ENCODE measurements around the gene GAS6. TPM values are rescaled to one million over a fixed set of nuclear protein-coding genes. Genes with fewer than 3 reads are reported as not detected.

Gene GAS6
- total and polyA plus RNA-seq, 9 donors, result 35.7 to 53.9 (median 42.6) TPM

DNA sequence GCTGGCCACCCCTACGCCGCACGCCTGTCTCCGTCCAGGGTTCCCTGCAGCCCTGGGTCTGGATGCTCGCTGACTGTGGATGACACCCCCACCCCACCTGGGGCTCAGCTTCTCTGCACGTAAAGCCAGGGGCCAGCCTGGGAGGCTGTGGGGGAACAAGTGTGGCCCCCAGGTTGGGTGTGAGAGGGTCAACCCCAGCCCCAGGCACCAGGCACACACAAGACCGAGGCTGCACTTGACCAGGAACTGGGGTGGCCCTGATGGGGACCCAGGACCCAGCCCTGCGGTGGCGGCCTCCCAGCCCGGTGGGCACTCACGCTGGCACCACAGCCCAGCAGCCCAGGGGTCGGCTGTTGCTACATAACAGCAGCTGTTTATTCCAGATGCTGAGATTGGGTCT is 41.6 kb downstream of the GAS6 start:
- H3K27me3 ChIP-seq (ENCODE audit: control insufficient read depth, insufficient read depth, low read length), result no peaks in the 10 kb centered on the region
- DNase-seq, result no peak
- peaks cover 15% of the 10 kb centered on the region for H3K36me3 ChIP-seq (ENCODE audit: control insufficient read depth, insufficient read depth, low read length)
- 83% methylated on average over 6 of the region's 12 CpGs for WGBS (ENCODE audit: insufficient coverage)
- H3K4me1 ChIP-seq (ENCODE audit: control insufficient read depth, insufficient read depth, low read length), result peaks cover 50% of the 10 kb centered on the region
- no peak overlapping the region for H3K4me3 ChIP-seq (ENCODE audit: low read length)
- no peaks in the 10 kb centered on the region for H3K9me3 ChIP-seq (replicated peaks; ENCODE audit: control insufficient read depth, low read depth, low read length)
- no peak overlapping the region for H3K27ac ChIP-seq (ENCODE audit: low read length)

DNA sequence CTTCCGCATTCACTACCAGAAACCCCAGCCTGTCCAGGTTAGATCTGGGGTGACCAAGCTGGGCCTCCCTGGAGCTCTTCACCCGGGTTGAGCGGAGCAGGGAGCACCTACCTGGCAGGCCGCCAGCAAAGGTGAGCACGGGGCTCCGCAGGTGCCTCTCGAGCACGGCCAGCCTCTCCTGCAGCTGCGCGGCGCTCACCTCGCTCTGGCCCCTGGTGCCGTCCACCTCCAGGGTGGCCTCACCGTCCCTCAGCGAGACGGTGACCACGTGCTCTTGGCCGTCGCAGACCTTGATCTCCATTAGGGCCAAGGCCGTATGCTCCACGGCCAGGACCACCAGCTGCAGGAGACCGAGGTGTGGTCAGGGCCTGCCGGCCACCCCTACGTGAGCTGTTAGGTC is 42.0 kb downstream of the GAS6 start:
- Histone ChIP-seq H3K36me3 (ENCODE audit: control insufficient read depth, insufficient read depth, low read length) (peaks cover 12% of the 10 kb centered on the region), H3K4me3 (ENCODE audit: low read length) (no peak overlapping the region), H3K27ac (ENCODE audit: low read length) (peak overlapping the region; percentile 80), H3K27me3 (ENCODE audit: control insufficient read depth, insufficient read depth, low read length) (no peaks in the 10 kb centered on the region), H3K4me1 (ENCODE audit: control insufficient read depth, insufficient read depth, low read length) (peaks cover 50% of the 10 kb centered on the region), H3K9me3 (replicated peaks; ENCODE audit: control insufficient read depth, low read depth, low read length) (no peaks in the 10 kb centered on the region)
- no peak for DNase-seq
- 86% methylated on average over 24 of the region's 24 CpGs for WGBS (ENCODE audit: insufficient coverage)

DNA sequence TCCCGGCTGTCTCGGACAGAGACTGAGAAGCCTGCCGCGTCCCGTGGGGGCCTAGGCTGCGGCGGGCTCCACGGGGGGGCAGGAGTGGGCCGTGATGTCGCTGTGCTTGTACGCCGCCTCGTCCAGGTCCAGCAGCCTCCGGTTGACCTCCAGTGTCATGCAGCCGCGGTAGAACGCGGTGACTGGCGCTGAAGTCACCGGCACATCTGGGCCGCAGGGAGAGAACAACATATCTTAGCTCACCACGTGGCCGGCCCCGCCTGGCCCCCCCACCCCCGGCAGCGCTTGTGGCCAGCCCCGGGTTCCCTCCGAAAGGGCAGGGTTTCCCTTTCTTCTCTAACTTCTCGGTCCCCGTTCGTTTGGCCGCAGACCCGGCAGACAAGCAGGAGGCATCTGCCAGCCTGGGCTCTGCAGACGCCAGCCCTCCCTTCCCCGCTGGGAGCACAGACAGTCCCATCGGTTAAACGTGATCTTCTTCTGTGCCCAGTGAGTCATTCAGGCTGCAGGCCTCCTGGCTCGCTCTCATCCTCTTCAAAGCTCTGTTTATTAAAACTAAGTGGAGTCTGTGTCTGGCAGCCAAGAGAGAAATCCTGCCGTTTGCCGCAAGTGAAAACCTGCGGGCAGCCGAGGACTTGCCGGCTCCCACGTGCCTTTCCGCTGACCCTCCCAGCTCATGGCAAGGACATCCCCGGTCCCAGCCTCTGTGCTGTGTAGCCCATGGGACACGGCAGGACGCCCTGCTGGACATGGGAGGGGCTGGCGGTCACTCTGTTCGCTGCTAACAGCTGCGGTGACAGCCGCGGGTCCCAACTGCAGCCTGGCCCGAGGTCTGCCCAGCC is 42.8 kb downstream of the GAS6 start:
- peak; percentile 91 for DNase-seq
- 15% methylated on average over 51 of the region's 54 CpGs for WGBS (ENCODE audit: insufficient coverage)
- Histone ChIP-seq H3K4me3 (ENCODE audit: low read length) (no peak overlapping the region), H3K27ac (ENCODE audit: low read length) (peak overlapping the region; percentile 80), H3K4me1 (ENCODE audit: control insufficient read depth, insufficient read depth, low read length) (peaks cover 48% of the 10 kb centered on the region), H3K36me3 (ENCODE audit: control insufficient read depth, insufficient read depth, low read length) (peaks cover 11% of the 10 kb centered on the region), H3K9me3 (replicated peaks; ENCODE audit: control insufficient read depth, low read depth, low read length) (no peaks in the 10 kb centered on the region), H3K27me3 (ENCODE audit: control insufficient read depth, insufficient read depth, low read length) (peaks cover 1% of the 10 kb centered on the region)

DNA sequence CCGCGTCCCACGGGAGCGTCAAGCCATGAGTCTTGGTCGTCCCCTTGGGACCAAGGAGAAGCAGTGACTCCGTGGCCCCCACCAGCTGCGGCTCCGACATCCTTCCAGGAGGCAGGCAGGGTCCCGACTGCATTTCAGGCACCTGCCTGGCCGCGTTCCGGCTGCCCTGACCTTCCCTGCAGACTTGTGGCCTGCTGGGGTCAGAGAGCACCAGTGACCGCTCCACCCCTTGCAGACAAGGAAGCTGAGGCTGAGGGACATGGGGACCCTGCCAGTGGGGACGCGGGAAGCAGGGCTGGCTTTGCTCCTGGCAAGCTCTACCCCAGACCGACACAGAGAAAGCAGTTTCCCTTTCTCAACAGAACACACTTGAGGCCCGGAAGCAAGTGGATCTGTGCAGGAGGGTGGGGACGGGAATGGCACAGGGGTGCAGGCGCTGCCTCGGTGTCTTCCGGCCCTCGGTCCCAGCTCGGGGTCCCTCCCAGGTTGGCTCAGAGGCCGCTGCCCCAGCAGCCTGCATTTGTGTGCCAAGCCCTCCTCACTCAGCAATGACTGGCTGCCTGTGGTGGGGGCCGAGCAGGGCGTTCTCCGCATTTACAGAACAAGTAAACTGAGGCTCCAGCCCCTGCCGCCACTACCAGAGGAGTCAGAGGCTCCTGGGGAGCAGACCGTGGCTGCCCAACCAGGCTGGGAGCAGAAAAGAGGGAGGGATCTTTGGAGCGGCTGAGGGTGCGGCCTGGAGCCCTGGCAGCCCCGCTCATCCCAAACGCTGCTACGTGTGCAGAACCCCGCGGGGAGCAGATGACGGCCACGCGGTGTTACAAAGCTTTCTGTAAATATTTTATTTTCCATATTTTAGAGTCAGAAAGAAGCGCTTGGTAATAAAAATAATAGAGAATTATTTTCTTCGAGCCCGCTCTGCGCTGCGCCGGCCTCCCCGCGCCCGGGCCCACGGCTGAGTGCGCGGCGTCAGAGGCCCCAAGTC is 43.9 kb downstream of the GAS6 start:
- Histone ChIP-seq H3K36me3 (ENCODE audit: control insufficient read depth, insufficient read depth, low read length) (peaks cover 11% of the 10 kb centered on the region), H3K27me3 (ENCODE audit: control insufficient read depth, insufficient read depth, low read length) (peaks cover 7% of the 10 kb centered on the region), H3K9me3 (replicated peaks; ENCODE audit: control insufficient read depth, low read depth, low read length) (no peaks in the 10 kb centered on the region), H3K4me1 (ENCODE audit: control insufficient read depth, insufficient read depth, low read length) (peaks cover 40% of the 10 kb centered on the region), H3K27ac (ENCODE audit: low read length) (no peak overlapping the region), H3K4me3 (ENCODE audit: low read length) (no peak overlapping the region)
- DNase-seq, result peak; percentile 39
- 82% methylated on average over 22 of the region's 52 CpGs for WGBS (ENCODE audit: insufficient coverage)

DNA sequence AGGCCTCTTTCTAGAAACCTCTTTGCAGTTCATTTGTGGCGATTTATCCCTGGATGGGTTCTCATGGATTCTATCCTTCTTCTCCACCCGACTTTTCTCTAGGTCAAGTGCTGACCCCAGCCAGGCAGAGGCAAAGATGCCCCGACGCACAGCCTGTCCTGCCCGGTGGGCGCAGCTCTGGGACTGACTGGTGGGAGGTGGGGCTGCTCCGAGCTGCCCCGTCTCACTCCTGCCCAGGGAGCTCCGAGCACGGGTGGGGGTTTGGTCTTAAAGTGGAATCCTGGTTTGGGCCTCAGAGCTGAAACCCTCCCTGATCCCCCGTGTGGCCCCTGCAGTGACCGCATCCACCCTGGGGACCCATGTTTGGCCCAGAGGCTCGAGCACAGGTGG is 44.5 kb downstream of the GAS6 start:
- Histone ChIP-seq H3K4me1 (ENCODE audit: control insufficient read depth, insufficient read depth, low read length) (peaks cover 40% of the 10 kb centered on the region), H3K36me3 (ENCODE audit: control insufficient read depth, insufficient read depth, low read length) (peaks cover 11% of the 10 kb centered on the region), H3K4me3 (ENCODE audit: low read length) (no peak overlapping the region), H3K27ac (ENCODE audit: low read length) (no peak overlapping the region), H3K9me3 (replicated peaks; ENCODE audit: control insufficient read depth, low read depth, low read length) (no peaks in the 10 kb centered on the region), H3K27me3 (ENCODE audit: control insufficient read depth, insufficient read depth, low read length) (peaks cover 7% of the 10 kb centered on the region)
- WGBS (ENCODE audit: insufficient coverage), result 73% methylated on average over 6 of the region's 13 CpGs
- DNase-seq, result no peak

DNA sequence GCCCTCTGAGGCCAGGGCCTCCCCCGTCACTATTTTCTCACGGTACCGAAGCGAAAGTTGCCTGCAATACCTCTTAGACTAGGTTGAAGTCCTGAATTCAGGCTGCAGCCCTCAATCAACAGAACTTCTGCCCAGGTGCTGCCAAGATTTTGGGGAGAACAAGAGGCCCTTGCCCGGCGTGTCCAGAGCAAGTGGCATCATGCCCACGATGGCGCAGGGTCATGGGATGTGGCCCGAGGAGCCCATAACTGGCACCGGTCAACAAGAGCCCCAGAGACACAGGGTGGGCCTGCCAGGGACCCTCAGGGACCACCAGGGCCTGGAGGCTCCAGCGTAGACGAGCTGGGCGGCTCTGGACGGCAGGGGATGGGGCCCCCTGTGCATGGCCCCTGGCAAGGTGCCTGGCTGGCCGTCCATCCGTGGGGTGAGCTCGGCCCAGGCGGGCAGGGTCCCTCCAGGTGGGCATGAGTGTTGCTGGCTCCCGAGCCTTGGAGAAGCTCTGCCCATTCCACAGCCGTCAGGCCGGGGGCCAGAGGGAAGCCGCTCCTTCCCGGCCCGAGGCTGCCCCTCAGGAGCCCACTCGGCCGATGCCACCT is 45.1 kb downstream of the GAS6 start:
- no peaks in the 10 kb centered on the region for H3K9me3 ChIP-seq (replicated peaks; ENCODE audit: control insufficient read depth, low read depth, low read length)
- H3K4me3 ChIP-seq (ENCODE audit: low read length), result no peak overlapping the region
- no peak for DNase-seq
- peaks cover 40% of the 10 kb centered on the region for H3K4me1 ChIP-seq (ENCODE audit: control insufficient read depth, insufficient read depth, low read length)
- H3K36me3 ChIP-seq (ENCODE audit: control insufficient read depth, insufficient read depth, low read length), result peaks cover 11% of the 10 kb centered on the region
- H3K27ac ChIP-seq (ENCODE audit: low read length), result no peak overlapping the region
- WGBS (ENCODE audit: insufficient coverage), result 89% methylated on average over 26 of the region's 26 CpGs
- peaks cover 7% of the 10 kb centered on the region for H3K27me3 ChIP-seq (ENCODE audit: control insufficient read depth, insufficient read depth, low read length)

DNA sequence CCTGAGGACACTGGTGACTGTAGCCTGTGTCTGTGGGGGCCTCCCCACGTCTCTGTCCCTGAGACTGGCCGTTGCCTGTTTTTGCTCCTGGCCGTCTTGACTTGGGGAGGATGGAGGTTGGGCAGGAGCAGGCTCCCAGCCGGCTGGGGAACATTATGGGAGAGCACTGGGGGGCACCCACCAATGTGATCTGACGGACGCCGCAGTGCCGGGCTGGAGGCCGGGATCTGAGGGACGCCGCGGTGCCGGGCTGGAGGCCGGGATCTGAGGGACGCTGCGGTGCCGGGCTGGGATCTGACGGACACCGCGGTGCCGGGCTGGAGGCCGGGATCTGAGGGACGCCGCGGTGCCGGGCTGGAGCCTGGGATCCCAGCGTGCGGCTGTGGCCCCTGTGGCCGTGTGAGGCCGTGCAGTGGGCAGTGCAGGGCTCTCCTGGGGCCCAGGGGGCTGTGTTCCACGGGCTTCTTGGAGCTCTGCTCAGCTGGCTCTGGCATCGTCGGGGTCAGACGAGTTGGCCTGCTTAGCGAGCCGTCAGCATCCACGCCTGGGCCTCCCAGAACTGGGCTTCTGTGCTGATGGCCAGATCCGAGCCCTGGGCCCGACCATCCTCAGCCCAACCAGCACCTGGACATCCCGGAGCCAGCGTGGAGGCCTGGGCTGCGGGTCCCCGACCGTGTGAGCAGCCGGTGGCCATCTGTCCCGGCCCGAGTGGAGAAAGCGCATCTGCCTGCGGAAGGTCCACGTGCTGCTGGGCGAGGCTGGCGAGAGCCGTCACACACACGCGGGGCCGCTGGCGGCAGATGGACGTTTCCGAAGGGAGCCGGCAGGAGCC is 45.8 kb downstream of the GAS6 start:
- Histone ChIP-seq H3K9me3 (replicated peaks; ENCODE audit: control insufficient read depth, low read depth, low read length) (no peaks in the 10 kb centered on the region), H3K27me3 (ENCODE audit: control insufficient read depth, insufficient read depth, low read length) (peaks cover 7% of the 10 kb centered on the region), H3K4me3 (ENCODE audit: low read length) (no peak overlapping the region), H3K27ac (ENCODE audit: low read length) (no peak overlapping the region), H3K4me1 (ENCODE audit: control insufficient read depth, insufficient read depth, low read length) (peaks cover 40% of the 10 kb centered on the region), H3K36me3 (ENCODE audit: control insufficient read depth, insufficient read depth, low read length) (peaks cover 11% of the 10 kb centered on the region)
- 72% methylated on average over 60 of the region's 60 CpGs for WGBS (ENCODE audit: insufficient coverage)
- no peak for DNase-seq

DNA sequence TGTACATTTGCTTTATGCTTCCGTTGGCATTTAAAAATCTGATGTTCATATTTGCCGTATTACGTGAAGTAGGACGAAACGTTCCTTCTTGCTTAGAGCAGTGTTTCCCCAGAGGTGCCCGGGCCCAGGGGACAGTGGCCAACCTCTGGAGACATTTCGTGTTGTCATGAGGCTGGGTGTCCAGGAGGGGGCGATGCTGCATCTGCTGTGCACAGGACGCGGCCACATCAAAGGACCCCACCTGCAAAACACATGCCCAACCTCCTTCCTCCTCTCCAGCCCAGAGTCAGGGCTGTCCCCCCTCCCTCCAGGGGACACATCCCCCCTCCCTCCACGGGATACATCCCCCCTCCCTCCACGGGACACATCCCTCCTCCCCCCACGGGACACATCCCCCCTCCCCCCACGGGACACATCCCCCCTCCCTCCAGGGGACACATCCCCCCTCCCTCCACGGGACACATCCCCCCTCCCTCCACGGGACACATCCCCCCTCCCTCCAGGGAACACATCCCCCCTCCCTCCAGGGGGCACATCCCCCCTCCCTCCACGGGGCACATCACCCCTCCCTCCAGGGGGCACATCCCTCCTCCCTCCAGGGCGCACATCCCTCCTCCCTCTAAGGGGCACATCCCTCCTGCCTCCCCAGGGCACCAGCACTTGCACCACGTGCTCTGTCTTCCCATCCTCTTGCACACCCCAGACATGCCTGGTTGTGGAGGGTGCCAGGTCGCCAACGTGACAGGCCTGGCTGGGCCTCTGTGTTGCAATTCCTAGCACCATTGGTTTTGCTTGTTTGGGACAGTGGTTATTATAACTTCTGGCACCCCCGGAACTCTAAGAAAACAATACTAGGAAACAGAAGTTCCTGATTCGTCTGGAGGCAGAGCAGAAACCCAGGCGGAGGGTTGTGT is 46.7 kb downstream of the GAS6 start:
- Histone ChIP-seq H3K4me3 (ENCODE audit: low read length) (no peak overlapping the region), H3K4me1 (ENCODE audit: control insufficient read depth, insufficient read depth, low read length) (peaks cover 31% of the 10 kb centered on the region)
- peak; percentile 77 for DNase-seq

More for the DNA sequence above, 46.7 kb downstream of the GAS6 start:
- Histone ChIP-seq H3K9me3 (replicated peaks; ENCODE audit: control insufficient read depth, low read depth, low read length) (no peaks in the 10 kb centered on the region), H3K27me3 (ENCODE audit: control insufficient read depth, insufficient read depth, low read length) (peaks cover 7% of the 10 kb centered on the region), H3K36me3 (ENCODE audit: control insufficient read depth, insufficient read depth, low read length) (peaks cover 4% of the 10 kb centered on the region), H3K27ac (ENCODE audit: low read length) (no peak overlapping the region)
- WGBS (ENCODE audit: insufficient coverage), result 37% methylated on average over 15 of the region's 24 CpGs

Data from muscle of leg (tissue), 11 donors.